GM18499 (cell line): Measurements from ENCODE around the gene CA4.

ENCODE experiments used
- ATAC-seq: cut with Tn5 transposase; IDR thresholded peaks from one replicate; pipeline ENCODE4 v1.9.1; 2021; ENCODE audit warnings: moderate number of reproducible peaks; ENCODE audit not compliant: insufficient read depth, unreplicated experiment

CA4 gene

DNA sequence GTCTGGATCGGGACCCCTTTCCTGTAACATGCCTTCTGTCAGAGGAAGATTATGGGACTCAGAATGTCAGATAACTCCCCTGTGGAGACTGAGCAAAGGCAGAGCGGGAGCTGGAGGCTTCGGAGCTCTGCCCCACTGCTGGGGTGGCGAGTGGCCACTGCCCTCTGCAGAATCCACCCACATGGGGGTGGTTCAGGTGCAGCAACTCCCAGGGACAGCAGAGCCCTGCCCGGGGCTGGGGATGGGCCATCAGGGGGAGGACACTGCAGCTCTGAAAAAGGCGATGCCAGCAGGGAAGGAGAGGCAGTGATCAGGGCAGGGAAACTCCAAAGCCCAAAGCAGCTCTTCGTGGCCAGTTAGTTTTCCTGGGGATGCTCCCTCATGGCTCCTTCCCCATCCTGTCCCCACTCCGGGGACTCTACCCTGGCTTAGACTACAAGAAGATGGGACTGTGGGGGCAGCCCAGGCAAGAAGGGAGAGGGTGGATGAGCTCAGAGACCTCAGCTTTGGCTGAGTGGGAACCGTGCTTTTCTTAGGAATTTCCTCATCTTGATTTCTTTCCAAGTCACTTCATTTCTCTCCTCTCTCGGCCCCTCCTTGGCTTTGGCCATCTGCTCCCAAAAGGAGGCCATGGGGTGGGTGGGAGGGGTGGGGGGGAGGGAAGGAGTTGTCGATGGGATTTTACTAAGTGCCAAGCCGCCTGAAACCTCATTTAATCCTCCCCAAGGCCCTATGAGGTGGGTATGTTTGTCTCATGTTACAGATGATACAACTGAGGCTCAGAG is 4.0 kb downstream of the CA4 start:
- no peak for ATAC-seq

DNA sequence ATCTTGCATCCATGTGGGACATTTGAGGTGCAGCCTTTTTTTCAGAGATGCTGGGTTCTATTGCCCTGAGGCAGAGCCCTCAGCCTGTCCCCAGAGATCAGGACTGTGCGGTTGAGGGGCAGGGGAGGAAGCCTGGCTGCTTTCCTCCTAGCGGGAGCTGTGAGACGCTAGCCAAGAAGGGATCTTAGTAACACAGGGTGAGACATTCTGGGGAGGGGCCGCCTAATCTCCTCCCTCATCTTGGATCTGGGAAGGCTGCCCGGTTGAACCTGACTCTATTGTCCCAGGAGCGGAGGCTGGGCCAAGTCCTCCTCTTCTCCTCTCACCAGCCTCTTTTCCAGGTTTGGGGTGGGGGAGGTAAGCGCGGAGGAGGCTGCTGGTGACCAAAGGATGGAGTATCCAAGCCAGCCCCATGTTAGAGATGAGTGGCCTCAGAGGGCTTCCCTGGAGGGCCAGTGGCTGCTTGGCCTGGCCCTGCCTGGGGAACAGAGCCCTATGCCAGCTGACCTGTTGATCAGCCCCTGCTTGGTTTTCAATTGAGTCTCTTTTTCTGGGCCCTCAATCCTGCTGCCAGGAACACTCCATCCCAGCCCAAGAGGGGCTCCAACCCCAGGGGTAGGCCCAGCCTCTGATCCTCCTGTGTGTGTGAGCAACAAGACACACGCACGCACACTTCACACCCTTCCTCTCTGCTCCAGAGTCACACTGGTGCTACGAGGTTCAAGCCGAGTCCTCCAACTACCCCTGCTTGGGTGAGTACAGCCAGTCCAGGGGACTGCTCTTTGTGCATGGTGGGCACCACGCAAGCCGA is 5.0 kb downstream of the CA4 start:
- no peak for ATAC-seq

DNA sequence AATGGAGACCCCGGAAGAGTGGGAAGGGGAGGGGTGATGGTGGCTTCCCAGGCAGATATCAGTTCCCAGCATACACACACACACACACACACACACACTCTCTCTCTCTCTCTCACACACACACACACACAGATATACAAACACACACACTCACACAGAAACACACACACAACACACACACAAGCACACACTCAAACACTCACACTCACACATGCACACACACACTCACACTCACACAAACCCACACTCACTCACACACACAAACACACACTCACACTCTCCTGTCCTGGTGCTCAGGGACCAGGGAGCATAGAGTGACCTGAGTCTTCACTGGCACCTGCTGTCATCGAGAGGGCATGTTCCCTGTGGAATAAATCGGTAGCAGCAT is 5.6 kb downstream of the CA4 start:
- ATAC-seq: no peak

DNA sequence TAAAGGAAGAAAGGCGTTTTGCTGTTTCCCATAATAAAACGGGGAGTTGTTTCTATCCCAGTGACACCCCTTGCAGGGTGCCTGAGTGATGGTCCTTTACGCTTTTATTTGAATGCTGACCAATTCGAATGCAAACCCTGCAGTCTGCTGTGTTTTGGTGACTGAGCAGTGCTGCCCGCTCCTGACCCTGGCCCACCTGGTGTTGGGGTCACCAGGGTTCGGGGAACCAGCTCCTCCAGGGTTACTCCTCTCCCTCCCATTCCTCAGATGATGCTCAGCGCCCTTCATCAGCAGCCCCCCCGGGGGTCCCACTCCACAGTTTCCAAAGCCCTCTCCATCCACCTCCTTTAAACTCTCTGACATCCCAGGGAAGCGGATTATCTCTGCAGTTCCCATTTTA is 6.0 kb downstream of the CA4 start:
- no peak for ATAC-seq

DNA sequence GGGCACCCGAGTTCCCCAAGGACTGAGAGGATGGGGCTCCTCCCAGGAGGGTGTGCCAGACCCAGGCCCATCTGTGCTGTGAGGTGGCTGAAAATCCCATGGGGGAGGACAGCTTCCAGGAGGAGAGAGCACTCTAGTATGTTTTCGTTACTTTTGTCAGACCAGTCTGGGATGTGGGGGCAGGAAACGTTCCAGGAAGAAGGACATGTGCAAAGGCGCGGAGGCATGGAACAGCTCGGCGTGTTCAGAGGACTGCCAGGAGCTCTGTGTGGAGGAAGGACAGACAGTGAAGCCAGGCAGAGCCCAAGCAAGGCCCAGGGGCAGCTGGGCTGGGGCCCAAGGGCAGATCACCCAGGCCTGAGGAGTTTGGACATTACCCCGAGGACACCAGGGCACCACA is 7.0 kb downstream of the CA4 start:
- no peak for ATAC-seq

DNA sequence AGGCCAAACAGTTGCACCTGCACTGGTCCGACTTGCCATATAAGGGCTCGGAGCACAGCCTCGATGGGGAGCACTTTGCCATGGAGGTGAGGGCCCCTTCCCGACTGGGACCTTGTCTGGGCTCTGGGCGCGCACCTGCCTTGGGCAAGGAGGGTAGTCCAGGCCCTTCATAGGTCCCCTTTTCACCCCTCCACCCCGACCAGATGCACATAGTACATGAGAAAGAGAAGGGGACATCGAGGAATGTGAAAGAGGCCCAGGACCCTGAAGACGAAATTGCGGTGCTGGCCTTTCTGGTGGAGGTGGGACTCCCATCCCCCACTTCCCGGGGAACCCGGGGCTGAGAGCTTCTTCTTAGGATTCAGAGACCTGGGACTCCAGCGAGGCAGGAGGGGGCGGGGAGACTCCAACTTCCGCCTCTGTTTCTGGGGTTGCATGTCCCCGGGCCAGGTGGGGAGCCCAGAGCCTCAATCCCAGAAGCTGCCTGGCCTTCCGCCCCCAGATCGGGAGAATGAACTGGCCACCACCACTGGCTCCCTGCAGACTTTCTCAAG is 7.8 kb downstream of the CA4 start:
- no peak for ATAC-seq

DNA sequence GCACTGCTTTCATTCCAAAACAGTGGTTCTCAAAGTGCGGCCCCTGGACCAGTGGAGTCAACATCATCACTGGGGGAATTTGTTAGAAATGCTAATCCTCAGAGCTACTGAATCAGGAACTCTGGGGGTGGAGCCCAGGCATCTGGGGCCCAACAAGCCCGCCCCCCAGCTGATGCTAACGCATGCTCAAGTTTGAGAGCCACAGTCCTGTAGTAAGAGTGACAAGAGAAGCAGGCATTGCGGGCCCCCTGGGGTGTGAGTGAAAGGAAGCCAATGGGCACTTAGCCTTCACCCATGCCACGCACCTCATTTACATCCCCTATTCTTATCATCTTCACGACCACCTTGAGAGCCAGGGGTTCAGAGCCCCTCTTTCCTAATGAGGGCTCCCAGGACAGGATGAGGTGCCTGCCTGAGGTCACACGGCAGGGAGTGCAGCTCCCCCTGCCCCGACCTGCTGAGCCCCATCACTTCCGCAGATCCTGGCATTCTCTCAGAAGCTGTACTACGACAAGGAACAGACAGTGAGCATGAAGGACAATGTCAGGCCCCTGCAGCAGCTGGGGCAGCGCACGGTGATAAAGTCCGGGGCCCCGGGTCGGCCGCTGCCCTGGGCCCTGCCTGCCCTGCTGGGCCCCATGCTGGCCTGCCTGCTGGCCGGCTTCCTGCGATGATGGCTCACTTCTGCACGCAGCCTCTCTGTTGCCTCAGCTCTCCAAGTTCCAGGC is 9.1 kb downstream of the CA4 start:
- no peak for ATAC-seq

DNA sequence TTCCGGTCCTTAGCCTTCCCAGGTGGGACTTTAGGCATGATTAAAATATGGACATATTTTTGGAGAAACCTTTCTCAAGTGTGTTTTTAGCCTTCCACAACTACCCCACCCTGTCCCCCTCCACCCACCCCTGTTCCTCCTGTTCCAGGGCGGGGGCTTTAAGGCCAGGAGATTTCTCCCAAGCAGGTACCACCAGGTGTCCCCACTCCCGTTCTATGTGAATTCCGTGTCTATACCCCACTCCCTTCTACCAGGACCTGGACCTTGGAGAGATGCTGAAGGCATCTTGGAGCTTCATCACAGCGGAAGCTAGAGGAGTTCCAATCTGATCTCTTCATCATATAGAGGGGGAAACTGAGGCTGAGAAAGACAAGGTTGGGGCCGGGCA is 9.7 kb downstream of the CA4 start:
- no peak for ATAC-seq

DNA sequence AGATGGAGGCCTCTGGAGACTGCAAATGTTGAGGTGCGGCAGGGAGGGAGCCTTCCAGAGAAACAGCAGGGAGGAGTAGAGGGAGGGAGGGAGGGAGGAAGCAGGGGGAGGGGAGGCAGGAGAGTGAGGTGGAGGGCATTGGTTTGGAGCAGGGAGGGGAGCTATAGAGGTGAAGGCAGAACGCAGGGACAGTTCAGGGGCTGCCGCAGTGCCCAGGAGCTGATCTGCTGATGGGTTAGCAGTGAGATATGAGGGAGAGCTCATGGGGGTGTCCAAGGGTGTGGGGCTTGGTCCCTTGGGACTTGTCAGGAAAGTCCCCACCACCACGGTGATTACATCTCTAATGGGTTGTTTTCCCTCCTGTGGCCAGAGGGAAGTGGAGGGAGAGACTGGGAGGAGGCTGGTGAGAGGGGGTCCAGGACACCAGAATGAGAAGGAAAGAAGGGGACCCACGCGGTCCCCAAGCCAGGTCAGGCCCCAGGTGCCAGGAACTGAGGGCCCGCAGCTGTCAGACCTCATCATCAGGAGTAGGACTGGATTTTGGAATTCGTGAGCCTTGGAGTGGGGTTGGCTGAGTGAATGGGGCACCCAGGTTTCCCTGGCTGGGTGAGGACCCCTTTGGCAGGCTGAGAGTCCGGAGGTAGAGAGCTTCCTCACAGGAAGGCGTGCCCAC is 11.2 kb downstream of the CA4 start:
- ATAC-seq: no peak

DNA sequence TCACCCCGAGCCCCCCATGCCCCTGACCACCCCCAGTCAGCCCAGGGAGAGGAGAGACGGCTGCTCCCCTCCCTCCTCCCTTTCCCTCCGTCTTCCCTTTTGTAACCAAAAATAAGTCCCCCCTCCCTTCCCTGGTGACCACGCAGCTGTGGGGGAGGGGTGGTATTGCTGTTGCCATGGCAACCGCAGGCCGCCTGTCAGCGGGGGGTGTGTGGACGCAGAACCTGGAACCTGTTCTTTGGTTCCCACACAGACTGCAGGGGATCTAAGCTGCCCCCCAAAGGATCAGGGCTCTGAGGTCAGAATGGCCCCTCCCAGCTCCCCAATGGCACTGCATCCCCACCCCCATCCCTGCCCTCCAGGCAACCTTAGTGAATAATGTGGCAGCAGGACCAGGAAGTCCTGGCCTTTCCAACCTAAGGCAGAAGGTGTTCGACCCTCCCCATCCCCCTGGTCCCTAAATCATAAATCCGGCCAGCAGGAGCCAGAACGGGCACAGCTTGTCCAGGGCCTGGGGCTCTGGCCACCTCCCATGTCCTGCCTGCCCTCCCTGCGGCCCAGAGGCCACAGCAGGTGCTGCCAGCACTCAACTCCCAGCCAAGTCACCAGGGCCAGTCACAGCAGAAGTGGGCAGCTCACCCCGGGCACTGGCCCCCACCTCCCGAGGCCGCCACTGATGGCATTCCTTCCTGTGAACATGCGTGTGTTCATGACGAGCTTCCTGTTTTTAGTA is 12.0 kb downstream of the CA4 start:
- ATAC-seq: no peak

DNA sequence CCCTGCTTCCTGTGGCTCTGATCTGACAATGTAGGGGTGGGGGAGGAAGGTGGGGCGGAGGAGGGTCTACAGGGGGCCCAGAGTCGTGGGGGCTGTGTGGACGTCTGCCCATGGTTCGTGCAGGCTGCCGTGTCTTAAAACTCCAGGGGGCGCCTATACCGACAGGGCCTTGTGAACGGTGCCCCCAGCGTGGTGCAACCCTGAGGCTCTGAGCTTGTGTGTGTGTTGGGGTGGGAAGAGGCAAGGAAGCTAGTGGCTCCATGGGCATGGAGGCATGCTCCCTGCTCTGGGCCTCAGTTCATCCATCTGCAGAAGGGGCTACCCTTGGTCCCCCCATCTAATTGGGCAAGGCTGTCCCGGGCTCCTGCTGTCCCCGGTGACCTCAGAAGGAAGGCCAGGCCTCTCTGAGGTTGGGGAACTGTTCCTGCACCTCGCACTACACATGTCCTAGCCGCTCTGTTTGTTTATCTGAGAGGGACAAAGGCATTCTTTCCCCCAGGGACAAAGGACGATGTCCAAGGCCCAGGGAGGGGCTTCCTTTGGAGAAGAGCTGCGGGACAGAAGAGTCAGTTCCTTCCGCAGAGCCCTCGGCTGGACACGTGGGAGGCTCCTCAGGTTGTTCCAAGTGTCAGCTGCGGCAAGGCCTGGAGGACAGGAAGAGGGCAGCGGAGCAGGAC is 13.5 kb downstream of the CA4 start:
- ATAC-seq: no peak

DNA sequence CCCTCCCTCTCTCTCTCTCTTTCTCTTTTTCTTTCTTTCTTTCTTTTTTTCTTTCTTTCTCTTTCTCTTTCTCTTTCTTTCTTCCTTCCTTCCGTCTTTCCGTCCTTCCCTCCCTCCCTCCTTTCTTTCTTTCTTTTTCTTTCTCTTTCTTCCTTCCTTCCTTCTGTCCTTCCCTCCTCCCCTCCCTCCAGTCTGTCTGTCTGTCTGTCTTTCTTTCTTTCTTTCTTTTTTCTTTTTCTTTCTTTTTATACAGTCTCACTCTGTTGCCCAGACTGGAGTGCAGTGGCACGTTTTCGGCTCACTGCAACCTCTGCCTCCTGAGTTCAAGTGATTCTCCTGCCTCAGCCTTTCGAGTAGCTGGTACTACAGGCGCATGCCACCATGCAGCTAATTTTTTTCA is 14.4 kb downstream of the CA4 start:
- no peak for ATAC-seq

DNA sequence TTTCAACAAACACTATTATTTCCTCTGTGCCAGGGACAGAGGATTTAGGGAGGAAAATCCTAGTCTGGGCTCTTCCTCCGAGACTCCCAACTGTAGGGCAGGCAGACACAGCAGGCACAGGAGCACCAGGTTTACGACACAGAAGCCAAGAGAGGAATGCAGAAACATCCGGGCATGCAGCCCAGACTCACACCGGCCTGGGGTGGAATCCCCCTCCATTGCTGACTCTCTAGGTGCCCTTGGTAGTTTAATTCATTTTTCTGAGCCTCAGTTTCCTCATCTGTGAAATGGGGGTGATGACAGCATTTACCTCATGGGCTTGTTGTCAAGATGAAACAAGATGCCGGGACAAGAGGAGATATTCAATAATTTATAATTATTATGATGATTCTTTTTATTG is 14.9 kb downstream of the CA4 start:
- no peak for ATAC-seq

DNA sequence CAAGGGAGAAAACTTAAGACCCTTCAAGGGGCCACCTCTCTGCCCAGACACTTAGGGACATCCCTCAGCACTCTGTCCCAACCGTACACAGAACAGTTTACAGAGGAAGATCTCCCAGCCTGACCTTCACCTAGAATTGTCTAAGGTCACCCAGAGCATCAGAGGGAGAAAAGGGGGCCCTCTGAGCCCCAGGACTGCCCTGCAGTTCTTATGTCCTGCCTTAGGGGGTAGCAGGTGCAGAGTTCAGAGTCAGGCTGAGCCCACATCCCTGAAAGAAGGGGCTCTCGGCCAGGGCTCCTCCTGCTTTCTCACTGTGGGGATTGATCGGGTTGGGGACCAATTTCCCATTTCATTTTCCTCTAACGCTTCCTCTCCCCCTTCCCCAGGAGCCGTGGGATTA is 15.4 kb downstream of the CA4 start:
- no peak for ATAC-seq

DNA sequence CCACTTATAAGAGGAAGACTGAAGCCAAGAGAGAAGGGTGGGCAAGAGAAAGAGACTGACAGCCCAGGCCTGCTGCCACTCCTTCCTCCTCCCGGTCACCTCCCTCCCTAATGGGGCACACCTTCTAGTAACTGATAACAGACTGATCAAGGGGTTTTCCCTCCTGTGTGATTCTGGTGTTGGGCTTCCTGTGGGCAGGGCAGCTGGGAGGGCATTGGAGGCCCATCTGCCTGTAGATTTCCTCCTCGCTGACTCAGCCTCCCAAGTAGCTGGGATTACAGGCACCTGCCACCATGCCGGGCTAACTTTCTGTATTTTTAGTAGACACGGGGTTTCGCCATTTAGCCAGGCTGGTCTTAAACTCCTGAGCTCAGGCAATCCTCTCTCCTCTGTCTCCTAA is 16.2 kb downstream of the CA4 start:
- no peak for ATAC-seq

DNA sequence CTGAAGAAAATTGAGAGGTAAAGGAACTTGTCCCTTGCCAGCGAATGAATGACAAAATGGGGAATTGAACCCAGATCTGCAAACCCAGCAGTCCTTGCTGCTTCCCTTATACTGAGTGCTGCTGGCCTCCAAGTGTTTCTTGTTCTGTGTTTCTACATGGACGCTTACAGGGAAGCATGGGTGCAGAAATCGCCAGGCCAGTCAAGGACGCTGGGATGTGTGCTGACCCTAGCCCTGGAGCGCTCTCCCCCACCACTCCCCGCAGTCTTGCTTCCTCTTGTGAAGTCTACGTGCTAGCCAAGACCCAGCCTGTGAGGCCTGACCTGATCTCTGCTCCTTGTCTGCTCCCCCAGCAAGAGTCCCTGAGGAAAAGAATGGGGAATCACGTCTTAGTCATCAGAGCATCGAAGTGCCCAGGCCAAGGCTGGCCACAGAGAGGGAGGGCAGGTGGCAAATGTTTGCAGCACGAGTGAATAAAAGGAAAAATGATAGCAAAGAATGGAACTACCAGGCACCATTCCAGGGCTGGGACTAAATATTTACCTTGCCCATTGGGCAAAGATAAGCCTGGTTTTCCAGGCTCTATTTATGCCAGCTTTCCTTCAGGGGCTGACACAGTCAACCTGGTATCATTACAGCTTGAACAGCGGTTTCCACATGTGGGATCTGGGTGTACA is 17.4 kb downstream of the CA4 start:
- no peak for ATAC-seq

DNA sequence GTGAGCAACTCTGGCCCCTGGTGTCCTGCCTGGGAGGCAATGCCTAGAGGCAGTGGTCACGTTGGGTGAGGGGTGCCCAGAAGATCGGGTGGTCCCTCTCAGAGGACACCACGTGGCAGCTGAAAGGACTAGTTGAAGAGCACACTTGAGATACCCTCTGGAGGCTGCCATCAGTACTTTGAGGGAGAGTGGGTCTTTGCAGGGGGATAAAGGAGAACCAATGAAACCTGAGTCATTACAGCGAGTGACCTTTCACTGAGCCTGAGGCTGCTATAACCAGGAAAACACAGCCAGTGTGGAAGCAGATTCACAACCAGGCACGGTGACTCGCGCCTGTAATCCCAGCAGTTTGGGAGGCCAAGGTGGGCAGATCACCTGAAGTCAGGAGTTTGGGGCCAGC is 18.9 kb downstream of the CA4 start:
- ATAC-seq: no peak

DNA sequence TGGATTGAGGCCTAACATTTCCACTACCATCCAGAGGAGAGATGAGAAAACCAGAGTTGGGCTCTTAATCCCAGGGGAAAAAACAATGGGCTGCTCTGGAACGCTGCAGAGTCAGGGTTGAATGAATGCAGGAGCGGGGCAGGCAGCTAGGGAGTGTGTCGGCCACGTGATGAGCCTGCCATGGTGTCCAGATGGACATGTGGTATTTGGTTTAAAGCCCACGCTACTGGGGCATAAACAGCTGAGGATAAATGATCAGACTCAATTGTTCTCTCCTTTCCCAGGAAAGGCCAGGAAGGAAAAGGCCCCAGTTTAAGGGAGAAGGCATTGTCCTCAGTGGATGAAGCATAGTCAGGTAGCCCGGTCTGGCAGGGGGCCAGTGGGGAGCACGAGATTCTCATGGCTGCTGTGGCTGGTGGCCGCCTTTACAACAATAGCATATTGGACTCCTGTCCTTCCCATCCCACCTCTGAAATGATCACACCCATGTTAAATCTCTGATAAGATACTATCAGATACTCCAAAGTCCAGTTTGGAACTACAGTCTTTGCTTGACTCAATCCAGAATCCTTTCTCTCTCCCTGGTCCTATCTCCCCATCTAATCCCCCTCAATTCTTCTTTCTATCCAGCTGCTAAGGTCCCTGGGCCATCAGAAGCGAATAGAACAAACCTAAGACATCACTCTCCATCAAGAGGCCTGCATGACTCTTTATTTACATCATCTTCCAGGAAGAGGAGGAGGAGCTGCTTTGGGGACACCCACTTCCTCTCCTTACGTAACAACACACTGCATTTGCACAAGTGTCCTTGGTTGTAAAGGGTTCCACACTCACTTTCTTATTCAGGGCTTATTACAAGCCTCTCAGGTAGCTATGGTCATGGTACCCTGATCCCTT is 20.4 kb downstream of the CA4 start:
- ATAC-seq: no peak
